HG02610 (cell line): Measurements from ENCODE around the gene ANKRD44.

Source experiments
- ATAC-seq: cut with Tn5 transposase; IDR thresholded peaks from one replicate; pipeline ENCODE4 v1.9.1; 2021; ENCODE audit warnings: mild to moderate bottlenecking, moderate library complexity; ENCODE audit not compliant: unreplicated experiment

ANKRD44 gene

DNA sequence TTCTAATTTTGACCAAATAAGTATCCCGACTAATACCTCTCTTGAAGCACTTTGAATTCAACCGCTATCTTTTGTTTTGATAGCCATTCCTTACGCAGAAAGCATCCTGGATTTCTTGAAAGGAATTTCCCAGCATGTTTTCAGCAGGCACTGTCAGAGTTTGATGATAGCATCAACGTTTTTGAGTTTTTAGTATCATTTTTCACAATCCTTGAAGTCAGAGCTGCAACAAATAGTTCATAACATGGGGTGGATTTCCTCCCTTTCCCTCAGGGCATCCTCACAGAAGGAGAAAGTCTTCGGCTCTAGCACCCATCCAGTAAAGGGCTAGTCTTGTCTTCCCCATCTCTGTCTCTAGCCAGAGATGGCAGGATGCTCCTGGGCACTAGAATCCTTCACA is 46.2 kb downstream of the ANKRD44 start:
- no peak for ATAC-seq

DNA sequence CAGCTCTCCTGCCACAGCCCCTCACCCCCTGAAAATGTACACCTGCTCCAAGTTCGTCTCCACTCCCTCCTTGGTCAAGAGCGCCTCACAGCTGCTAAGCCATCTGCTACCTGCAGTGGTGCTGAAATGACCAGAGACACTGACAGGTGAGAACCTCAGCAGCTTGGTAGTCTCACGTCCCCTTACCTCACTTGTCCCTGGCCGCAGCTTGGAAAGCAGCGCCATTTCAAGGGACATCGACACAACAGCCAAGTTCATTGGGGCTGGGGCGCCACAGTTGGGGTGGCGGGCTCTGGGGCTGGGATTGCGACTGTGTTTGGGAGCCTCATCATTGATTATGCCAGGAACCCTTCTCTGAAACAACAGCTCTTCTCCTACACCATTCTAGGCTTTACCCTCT is 47.5 kb downstream of the ANKRD44 start:
- no peak for ATAC-seq

- ATAC-seq: peak; percentile 38
Observed at GRCh38 chr2:197261808-197262226, 48.8 kb downstream of the ANKRD44 start.

DNA sequence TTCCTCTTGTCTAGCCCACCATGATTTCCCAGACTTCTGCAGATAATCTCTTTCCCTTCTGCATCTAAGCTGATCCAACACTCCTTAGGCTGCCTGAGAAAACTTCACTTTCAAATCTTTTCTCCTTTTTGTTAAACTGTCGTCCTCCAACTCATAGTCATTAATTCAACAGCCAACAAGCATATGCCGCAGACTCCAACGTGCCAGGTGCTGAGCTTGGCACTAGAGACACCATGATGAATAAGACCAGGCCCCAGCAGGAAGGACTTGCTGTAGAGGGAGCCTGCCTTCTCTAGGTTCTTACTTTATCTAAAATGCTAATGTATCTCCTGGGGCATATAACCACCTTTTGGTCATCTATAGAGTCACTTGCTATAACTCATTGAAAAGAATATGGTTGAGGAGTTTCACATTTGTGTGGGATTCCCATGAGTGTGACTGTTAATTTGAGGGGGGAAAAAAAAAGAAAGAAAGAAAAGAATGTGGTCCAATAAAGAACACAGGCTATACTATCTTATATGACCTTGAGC is 51.0 kb downstream of the ANKRD44 start:
- ATAC-seq: peak; percentile 32

DNA sequence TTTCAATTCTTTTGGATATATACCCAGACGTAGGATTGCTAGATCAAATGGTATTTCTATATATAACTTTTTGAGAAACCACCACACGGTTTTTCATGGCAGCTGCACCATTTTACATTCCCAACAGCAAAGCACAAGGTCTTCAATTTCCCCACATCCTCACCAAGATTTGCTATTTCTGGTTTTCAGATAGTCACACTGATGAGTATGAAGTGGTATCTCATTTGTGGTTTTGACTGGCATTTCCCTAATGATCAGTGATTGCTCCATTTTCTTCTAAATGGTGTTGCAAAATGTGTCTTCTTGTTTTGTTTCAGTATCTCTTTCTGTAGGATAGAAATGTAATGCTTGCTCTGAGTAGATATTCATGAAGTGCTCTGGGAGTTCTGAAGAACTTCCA is 52.0 kb downstream of the ANKRD44 start:
- peak; percentile 27 for ATAC-seq

- no peak for ATAC-seq
Observed at GRCh38 chr2:197256547-197257170, 53.9 kb downstream of the ANKRD44 start.

- no peak for ATAC-seq
Observed at GRCh38 chr2:197256021-197256420, 54.6 kb downstream of the ANKRD44 start.

DNA sequence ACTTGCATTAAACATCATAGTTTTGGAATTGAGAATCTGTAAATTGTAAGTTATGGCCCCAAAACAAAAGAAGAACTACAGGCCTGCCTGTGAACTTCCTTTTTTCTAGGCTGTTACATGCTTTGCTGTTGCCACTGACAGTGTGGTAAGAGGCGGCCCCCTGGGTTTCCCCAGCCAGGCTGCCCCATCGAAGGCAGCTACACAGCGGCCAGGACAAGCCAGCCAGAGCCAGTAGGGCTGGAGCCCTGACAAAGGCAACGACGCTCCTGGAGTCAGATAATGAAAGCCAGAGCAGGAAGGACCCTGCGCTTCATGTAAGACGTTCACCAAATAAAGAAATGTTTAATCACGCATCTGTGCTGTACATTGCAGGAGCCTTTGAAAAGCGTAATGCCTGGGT is 55.0 kb downstream of the ANKRD44 start:
- ATAC-seq: peak; percentile 92

GRCh38 chr2:197254776-197255530 is 55.6 kb downstream of the ANKRD44 start:
- peak; percentile 27 for ATAC-seq

GRCh38 chr2:197251576-197251975 is 59.0 kb downstream of the ANKRD44 start:
- ATAC-seq: no peak

GRCh38 chr2:197251163-197251562 is 59.4 kb downstream of the ANKRD44 start:
- ATAC-seq: no peak

GRCh38 chr2:197250084-197250397 is 60.5 kb downstream of the ANKRD44 start:
- ATAC-seq: no peak

GRCh38 chr2:197249381-197250083 is 61.0 kb downstream of the ANKRD44 start:
- no peak for ATAC-seq

DNA sequence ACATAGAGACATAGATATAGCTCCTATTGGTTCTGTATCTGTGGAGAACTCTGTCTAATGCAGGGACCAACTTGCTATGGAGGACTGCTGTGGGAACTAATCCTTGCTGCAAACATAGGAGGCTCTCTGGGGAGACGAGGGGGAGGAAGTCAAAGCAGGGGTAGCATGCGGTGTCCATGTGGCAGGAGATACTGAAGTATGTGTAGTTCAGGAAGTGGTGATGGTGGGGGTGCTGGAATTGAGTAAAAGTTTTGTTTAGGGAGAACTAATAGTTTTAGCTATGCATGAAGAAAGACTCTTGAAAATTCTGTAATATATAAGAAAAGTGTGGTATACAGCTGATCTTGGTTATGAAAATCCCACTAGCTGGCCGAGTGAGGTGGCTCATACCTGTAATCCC is 62.0 kb downstream of the ANKRD44 start:
- ATAC-seq: peak; percentile 80

DNA sequence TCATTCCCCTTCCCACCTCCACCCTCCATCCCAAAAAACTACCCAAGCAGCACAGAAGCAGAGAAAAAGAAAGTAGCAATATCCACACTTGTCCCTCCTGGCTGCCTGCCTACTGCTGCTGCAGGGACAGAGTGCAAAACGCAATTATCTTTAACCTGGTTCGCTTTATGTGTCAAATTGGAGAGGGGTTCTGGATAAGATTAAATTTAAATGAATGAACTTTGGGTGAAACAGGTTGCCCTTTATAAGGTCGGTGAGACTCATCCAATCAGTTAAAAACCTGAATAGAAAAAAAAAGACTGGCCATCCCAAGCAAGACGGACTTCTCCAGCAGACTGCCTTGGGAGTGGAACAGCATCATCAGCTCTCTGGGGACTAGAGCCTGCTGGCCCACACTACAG is 62.6 kb downstream of the ANKRD44 start:
- no peak for ATAC-seq

DNA sequence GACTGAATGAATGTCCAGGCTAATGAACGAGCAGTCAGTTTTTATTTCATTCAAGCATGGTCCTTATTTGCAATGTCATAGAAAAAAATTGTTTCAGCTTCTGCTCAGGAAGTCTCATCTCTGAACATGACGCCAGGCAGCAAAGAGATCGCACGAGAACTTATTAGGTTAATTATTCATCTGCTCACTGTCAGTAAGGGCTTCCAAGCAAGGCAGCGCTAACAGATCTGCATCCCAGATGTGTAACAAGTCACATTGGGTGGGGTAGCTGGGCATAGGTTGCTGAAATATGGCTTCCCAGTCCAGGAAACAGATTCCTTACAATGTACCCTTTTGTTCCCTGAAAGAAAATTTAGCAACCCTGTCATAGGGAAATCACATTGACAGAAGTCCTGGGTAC is 63.5 kb downstream of the ANKRD44 start:
- no peak for ATAC-seq

DNA sequence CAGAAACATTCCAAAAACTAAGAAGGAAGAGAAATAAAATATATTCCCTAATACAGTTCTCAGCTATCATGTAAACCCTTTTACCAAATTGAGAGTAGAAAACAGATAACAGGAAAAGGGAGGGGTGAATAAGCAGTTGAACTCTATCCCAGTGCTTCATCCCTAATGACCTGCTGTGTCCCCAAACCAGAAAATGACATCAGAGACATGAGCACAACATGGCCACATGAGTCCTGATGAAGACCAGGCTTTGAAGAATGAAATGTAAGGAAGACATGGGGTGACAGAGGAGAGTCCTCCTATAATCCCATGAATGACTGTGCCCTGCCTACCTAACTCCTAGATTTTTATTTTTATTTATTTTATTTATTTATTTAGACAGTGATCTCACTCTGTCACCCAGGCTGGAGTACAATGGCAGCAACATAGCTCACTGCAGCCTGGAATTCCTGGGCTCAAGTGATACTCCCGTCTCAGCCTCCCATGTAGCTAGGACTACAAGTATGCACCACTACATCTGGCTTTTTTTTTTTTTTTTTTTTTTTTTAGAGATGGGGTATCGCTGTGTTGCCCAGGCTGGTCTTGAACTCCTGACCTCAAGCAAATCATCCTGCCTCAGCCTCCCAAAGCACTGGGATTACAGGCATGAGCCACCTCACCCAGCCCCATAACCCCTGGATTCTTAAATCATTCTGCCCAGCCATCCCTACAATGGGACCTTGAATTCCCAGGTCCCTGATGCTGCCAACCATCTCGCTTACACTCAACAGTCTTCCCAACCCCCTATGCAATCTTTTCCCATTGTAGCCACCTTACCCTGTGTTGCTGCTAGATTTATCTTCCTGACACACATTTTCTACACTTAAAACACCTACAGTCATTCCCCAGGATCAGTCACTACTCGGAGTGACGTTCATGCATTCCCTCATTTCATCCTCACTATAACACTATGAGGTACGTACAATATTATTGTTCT is 64.5 kb downstream of the ANKRD44 start:
- no peak for ATAC-seq

DNA sequence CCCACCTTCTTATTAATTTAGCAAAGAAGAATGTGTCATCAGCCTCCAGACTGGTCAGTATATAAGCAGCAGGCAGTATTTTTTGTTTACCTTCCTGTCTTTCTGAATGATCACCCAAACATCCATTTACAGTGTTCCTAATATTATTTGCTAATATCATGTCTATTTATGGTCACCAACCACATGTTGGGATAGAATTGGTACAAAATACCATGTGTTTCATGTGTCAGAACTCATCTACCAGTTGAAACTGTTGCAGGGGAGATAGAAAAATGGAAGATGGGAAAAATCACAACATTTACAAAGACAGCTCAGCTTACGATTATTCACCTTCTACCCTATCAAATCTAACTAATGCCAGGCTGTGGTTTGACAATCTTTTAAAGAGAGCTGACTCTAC is 66.2 kb downstream of the ANKRD44 start:
- ATAC-seq: no peak

- no peak for ATAC-seq
Observed at GRCh38 chr2:197242719-197243118, 67.9 kb downstream of the ANKRD44 start.

- ATAC-seq: no peak
Observed at GRCh38 chr2:197241596-197241995, 69.0 kb downstream of the ANKRD44 start.

DNA sequence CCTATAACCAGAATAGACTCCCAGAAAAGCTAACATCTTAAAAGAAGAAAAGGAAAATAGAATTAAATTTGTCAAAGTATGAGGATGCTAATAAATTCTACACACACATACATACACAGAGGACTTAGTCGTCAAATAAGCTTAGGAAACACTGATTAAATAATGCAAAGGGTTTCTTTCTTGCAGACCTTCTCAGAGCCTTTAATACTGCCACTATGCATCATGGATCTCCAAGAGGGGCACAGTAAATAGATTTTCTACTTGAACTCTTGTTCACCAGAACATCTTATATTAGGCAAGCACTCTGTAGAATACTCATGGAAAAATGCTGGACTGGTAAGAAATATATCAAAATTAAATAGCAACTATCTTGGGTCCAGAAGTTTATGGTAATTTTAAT is 69.4 kb downstream of the ANKRD44 start:
- ATAC-seq: no peak
